ENCODE measurements around the gene GDF7. TPM values are rescaled to one million over a fixed set of nuclear protein-coding genes. Genes with fewer than 3 reads are reported as not detected.

Gene GDF7
- total and polyA plus RNA-seq, 4 donors, result 0.89 to 7.2 (median 3.3) TPM

DNA sequence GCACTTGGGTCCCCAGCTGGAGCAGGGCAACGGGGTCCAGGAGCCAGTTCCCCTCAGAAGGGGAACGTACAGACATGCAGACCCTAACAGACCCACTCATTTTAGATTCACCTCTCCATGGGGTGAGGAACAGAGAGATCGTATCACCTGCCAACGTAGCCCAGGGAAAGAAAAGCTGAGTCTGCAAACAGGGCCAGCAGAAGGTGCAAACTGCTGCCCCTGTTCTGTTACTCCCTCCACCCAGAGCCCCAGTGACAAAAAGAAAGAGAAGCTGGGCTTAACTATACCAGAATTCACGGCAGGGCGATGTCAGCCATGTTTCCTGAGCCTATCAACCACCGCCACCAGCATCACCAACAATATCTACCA lies 15.2 kb upstream of the GDF7 start:
- peak overlapping the region in 1 of 2 donors; percentile 82 for H3K9ac ChIP-seq (ENCODE audit: low read depth in 1 of 2, low read length in 2 of 2)
- no peaks in the 10 kb centered on the region for H3K36me3 ChIP-seq (ENCODE audit: control insufficient read depth in 4 of 4, insufficient read depth in 3 of 4, low read depth in 1 of 4, low read length in 3 of 4)
- TF ChIP-seq FOXA1 (IDR thresholded peaks at IDR 0.05) (no peak), TAF1 (conservative IDR thresholded peaks at IDR 0.05) (no peak), GABPA (IDR thresholded peaks at IDR 0.05 in 1 of 2, conservative IDR thresholded peaks at IDR 0.05 in 1 of 2) (no peak), HNF4A (conservative IDR thresholded peaks at IDR 0.05) (no peak), RAD21 (IDR thresholded peaks at IDR 0.05) (no peak), EGR1 (IDR thresholded peaks at IDR 0.05; ENCODE audit: low read depth in 2 of 2) (no peak), SP1 (IDR thresholded peaks at IDR 0.05) (no peak), HNF4G (IDR thresholded peaks at IDR 0.05) (no peak), JUND (IDR thresholded peaks at IDR 0.05) (no peak), FOXA2 (IDR thresholded peaks at IDR 0.05) (no peak)
- TF ChIP-seq, protein P1, sequence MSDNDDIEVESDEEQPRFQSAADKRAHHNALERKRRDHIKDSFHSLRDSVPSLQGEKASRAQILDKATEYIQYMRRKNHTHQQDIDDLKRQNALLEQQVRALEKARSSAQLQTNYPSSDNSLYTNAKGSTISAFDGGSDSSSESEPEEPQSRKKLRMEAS (IDR thresholded peaks at IDR 0.05), result no peak
- TF ChIP-seq, protein P2, sequence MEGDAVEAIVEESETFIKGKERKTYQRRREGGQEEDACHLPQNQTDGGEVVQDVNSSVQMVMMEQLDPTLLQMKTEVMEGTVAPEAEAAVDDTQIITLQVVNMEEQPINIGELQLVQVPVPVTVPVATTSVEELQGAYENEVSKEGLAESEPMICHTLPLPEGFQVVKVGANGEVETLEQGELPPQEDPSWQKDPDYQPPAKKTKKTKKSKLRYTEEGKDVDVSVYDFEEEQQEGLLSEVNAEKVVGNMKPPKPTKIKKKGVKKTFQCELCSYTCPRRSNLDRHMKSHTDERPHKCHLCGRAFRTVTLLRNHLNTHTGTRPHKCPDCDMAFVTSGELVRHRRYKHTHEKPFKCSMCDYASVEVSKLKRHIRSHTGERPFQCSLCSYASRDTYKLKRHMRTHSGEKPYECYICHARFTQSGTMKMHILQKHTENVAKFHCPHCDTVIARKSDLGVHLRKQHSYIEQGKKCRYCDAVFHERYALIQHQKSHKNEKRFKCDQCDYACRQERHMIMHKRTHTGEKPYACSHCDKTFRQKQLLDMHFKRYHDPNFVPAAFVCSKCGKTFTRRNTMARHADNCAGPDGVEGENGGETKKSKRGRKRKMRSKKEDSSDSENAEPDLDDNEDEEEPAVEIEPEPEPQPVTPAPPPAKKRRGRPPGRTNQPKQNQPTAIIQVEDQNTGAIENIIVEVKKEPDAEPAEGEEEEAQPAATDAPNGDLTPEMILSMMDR (IDR thresholded peaks at IDR 0.05; ENCODE audit: low read depth, low read length, missing input control), result no peak
- TF ChIP-seq, protein P3, sequence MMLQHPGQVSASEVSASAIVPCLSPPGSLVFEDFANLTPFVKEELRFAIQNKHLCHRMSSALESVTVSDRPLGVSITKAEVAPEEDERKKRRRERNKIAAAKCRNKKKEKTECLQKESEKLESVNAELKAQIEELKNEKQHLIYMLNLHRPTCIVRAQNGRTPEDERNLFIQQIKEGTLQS (IDR thresholded peaks at IDR 0.05), result no peak
- TF ChIP-seq, protein P4, sequence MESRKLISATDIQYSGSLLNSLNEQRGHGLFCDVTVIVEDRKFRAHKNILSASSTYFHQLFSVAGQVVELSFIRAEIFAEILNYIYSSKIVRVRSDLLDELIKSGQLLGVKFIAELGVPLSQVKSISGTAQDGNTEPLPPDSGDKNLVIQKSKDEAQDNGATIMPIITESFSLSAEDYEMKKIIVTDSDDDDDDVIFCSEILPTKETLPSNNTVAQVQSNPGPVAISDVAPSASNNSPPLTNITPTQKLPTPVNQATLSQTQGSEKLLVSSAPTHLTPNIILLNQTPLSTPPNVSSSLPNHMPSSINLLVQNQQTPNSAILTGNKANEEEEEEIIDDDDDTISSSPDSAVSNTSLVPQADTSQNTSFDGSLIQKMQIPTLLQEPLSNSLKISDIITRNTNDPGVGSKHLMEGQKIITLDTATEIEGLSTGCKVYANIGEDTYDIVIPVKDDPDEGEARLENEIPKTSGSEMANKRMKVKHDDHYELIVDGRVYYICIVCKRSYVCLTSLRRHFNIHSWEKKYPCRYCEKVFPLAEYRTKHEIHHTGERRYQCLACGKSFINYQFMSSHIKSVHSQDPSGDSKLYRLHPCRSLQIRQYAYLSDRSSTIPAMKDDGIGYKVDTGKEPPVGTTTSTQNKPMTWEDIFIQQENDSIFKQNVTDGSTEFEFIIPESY (IDR thresholded peaks at IDR 0.05), result no peak
- TF ChIP-seq, protein P5, sequence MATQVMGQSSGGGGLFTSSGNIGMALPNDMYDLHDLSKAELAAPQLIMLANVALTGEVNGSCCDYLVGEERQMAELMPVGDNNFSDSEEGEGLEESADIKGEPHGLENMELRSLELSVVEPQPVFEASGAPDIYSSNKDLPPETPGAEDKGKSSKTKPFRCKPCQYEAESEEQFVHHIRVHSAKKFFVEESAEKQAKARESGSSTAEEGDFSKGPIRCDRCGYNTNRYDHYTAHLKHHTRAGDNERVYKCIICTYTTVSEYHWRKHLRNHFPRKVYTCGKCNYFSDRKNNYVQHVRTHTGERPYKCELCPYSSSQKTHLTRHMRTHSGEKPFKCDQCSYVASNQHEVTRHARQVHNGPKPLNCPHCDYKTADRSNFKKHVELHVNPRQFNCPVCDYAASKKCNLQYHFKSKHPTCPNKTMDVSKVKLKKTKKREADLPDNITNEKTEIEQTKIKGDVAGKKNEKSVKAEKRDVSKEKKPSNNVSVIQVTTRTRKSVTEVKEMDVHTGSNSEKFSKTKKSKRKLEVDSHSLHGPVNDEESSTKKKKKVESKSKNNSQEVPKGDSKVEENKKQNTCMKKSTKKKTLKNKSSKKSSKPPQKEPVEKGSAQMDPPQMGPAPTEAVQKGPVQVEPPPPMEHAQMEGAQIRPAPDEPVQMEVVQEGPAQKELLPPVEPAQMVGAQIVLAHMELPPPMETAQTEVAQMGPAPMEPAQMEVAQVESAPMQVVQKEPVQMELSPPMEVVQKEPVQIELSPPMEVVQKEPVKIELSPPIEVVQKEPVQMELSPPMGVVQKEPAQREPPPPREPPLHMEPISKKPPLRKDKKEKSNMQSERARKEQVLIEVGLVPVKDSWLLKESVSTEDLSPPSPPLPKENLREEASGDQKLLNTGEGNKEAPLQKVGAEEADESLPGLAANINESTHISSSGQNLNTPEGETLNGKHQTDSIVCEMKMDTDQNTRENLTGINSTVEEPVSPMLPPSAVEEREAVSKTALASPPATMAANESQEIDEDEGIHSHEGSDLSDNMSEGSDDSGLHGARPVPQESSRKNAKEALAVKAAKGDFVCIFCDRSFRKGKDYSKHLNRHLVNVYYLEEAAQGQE (IDR thresholded peaks at IDR 0.05), result no peak
- H3K4me3 ChIP-seq (ENCODE audit: low read depth in 1 of 3, low read length in 3 of 3), result peak overlapping the region in 1 of 3 donors; percentile 65
- H3K9me3 ChIP-seq (ENCODE audit: control insufficient read depth in 4 of 4, low read length in 3 of 4), result no peaks in the 10 kb centered on the region
- H3K4me1 ChIP-seq (ENCODE audit: control insufficient read depth in 4 of 4, insufficient read depth in 4 of 4, low read length in 3 of 4), result peaks cover 9 to 36% (median 27%) of the 10 kb centered on the region in 4 donors
- WGBS, result 82% methylated on average over 7 of the region's 7 CpGs
- H3K27me3 ChIP-seq (ENCODE audit: control insufficient read depth in 4 of 4, insufficient read depth in 4 of 4, low read length in 3 of 4), result no peaks in the 10 kb centered on the region
- H3K27ac ChIP-seq (ENCODE audit: low read depth in 1 of 2, low read length in 2 of 2), result peak overlapping the region in 1 of 2 donors; percentile 58
- DNase-seq (ENCODE audit: low spot score), result no peak

DNA sequence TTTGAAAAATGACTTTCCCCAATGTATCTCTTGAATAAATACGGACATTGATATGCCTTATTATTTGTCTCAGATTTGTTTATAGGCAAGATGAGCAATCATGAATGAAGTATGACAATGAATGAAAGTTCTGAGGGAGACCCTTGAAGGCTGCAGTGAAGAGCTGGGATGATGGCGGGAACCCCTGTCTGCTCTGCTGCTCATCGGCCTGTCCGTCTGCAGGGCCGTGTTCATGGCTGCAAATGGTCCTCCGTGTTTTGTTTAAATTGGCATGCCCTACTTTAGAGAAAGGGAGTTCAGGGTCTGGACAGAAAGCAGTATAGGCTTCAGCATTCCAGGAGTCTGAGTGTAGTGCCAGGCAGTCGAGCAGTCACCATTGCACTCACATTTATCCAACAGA lies 14.8 kb upstream of the GDF7 start:
- H3K9ac ChIP-seq (ENCODE audit: low read depth in 1 of 2, low read length in 2 of 2), result no peak overlapping the region
- H3K9me3 ChIP-seq (ENCODE audit: control insufficient read depth in 4 of 4, low read length in 3 of 4), result no peaks in the 10 kb centered on the region
- TF ChIP-seq, protein P5 (IDR thresholded peaks at IDR 0.05), result no peak
- TF ChIP-seq, protein P1 (IDR thresholded peaks at IDR 0.05), result no peak
- TF ChIP-seq SP1 (IDR thresholded peaks at IDR 0.05) (no peak), HNF4A (conservative IDR thresholded peaks at IDR 0.05) (no peak), RAD21 (IDR thresholded peaks at IDR 0.05) (no peak), YY1 (IDR thresholded peaks at IDR 0.05) (no peak), FOXA2 (IDR thresholded peaks at IDR 0.05) (no peak), NR2F2 (IDR thresholded peaks at IDR 0.05) (no peak), HNF4G (IDR thresholded peaks at IDR 0.05) (no peak), GABPA (IDR thresholded peaks at IDR 0.05 in 1 of 2, conservative IDR thresholded peaks at IDR 0.05 in 1 of 2) (no peak), FOXA1 (IDR thresholded peaks at IDR 0.05) (no peak), TAF1 (conservative IDR thresholded peaks at IDR 0.05) (no peak)
- TF ChIP-seq, protein P2 (IDR thresholded peaks at IDR 0.05; ENCODE audit: low read depth, low read length, missing input control), result no peak
- H3K27me3 ChIP-seq (ENCODE audit: control insufficient read depth in 4 of 4, insufficient read depth in 4 of 4, low read length in 3 of 4), result no peaks in the 10 kb centered on the region
- no peak overlapping the region for H3K27ac ChIP-seq (ENCODE audit: low read depth in 1 of 2, low read length in 2 of 2)
- peaks cover 9 to 36% (median 27%) of the 10 kb centered on the region in 4 donors for H3K4me1 ChIP-seq (ENCODE audit: control insufficient read depth in 4 of 4, insufficient read depth in 4 of 4, low read length in 3 of 4)
- 90% methylated on average over 7 of the region's 7 CpGs for WGBS
- DNase-seq (ENCODE audit: low spot score), result no peak
- no peak overlapping the region for H3K4me3 ChIP-seq (ENCODE audit: low read depth in 1 of 3, low read length in 3 of 3)
- no peaks in the 10 kb centered on the region for H3K36me3 ChIP-seq (ENCODE audit: control insufficient read depth in 4 of 4, insufficient read depth in 3 of 4, low read depth in 1 of 4, low read length in 3 of 4)
